DOHH2 (cell line): ENCODE data around the gene TTC39C.

Experiments used
- CTCF ChIP-seq: fragments of 200-600 bp; sonication (generic); IDR thresholded peaks from one replicate; pipeline ENCODE4 v1.5.1; 2014; ENCODE audit warnings: antibody characterized with exemption, mild to moderate bottlenecking, low read depth, low read length; ENCODE audit not compliant: poor library complexity, severe bottlenecking
- EZH2phosphoT487 ChIP-seq: fragments of 200-600 bp; sonication (generic); IDR thresholded peaks from 2 replicates; pipeline ENCODE4 v1.6.1; 2017; ENCODE audit warnings: borderline replicate concordance, mild to moderate bottlenecking, antibody characterized with exemption, low read length, moderate library complexity, mixed read lengths

- TF ChIP-seq CTCF, result no peak
- TF ChIP-seq EZH2phosphoT487, result no peak
These were observed 4.8 kb upstream of the TTC39C start for GRCh38 chr18:24009651-24010333.
